Mucosa of descending colon (tissue), 3 donors: ENCODE results near the gene PNPLA3. TPM values are rescaled to one million over a fixed set of nuclear protein-coding genes. Genes with fewer than 3 reads are reported as not detected.

Source experiments
- ATAC-seq: fragments of 200-7000 bp; cut with Tn5 transposase; one replicate; pipeline ENCODE4 v1.9.1; 2020; ENCODE audit warnings: mild to moderate bottlenecking, moderate library complexity
- DNase-seq, 3 donors: peaks; one replicate each; pipeline ENCODE4 v3.0.0-alpha.2; 2020
- H3K36me3 ChIP-seq: fragments of 200-600 bp; one replicate; pipeline ENCODE4 v1.8.0; 2021; ENCODE audit warnings: low read depth, mild to moderate bottlenecking
- H3K4me1 ChIP-seq: fragments of 200-600 bp; one replicate; pipeline ENCODE4 v1.8.0; 2021; ENCODE audit warnings: low read depth, mild to moderate bottlenecking
- H3K4me3 ChIP-seq: fragments of 200-600 bp; one replicate; pipeline ENCODE4 v1.8.0; 2021; ENCODE audit warnings: mild to moderate bottlenecking
- H3K9me3 ChIP-seq: fragments of 200-600 bp; one replicate; pipeline ENCODE4 v1.8.0; 2021; ENCODE audit warnings: mild to moderate bottlenecking
- CTCF ChIP-seq: fragments of 200-600 bp; IDR thresholded peaks from one replicate; pipeline ENCODE4 v1.8.0; 2022; ENCODE audit warnings: antibody characterized with exemption, mild to moderate bottlenecking
- intact Hi-C, 2 donors: fragments of 100-400 bp; cut with DNase I in 1 of 2; cut with micrococcal nuclease in 1 of 2; formaldehyde crosslinking; loops; one replicate each; pipeline versions ENCODE4 v1.11.0 to v1.11.1; 2022; cut with DNase I, micrococcal nuclease
- total RNA-seq, 3 donors: library from RNA; stranded (reverse); fragmentation: NEBNext Ultra II Directional in 2 of 3; extraction: Animal tissue kit (Norgen Biotek cat#: 25700) in 2 of 3; gene quantifications; one replicate each; pipeline versions ENCODE4 v1.2.1 to v1.2.4, GENCODE V29; 2021 to 2023
- donor health status: DM: no; HTN: no; CAD: no; lungs with moderate emphysema.
- donor health status: DM: no; HTN: no; CAD: no.
- donor health status: DM: no; HTN: yes; CAD: no.

PNPLA3 gene
- total RNA-seq, 3 donors from 2014 or later = 0.16 to 0.23 (median 0.22) TPM

- DNase-seq (no peak), ATAC-seq (peak; percentile 23)
- Histone ChIP-seq H3K36me3 (no peaks in the 10 kb centered on the region), H3K9me3 (no peaks in the 10 kb centered on the region), H3K4me1 (no peaks in the 10 kb centered on the region), H3K4me3 (no peak overlapping the region)
- no peak for TF ChIP-seq CTCF
- intact Hi-C loops = no loop called here
Observed at GRCh38 chr22:43946384-43946667, 22.7 kb downstream of the PNPLA3 start.

- Histone ChIP-seq H3K9me3 (no peaks in the 10 kb centered on the region), H3K4me3 (no peak overlapping the region), H3K36me3 (no peaks in the 10 kb centered on the region), H3K4me1 (no peaks in the 10 kb centered on the region)
- intact Hi-C loops = no loop called here
- TF ChIP-seq CTCF = no peak
- ATAC-seq (no peak), DNase-seq (no peak)
Observed at GRCh38 chr22:43948836-43949406, 25.3 kb downstream of the PNPLA3 start.

- H3K36me3 ChIP-seq = no peaks in the 10 kb centered on the region
- no peak overlapping the region for H3K4me3 ChIP-seq
- no peak for TF ChIP-seq CTCF
- intact Hi-C loops = no loop called here
- DNase-seq (no peak), ATAC-seq (no peak)
- H3K4me1 ChIP-seq = peaks cover 12% of the 10 kb centered on the region
- H3K9me3 ChIP-seq = no peaks in the 10 kb centered on the region
Observed at GRCh38 chr22:43951391-43951790, 27.8 kb downstream of the PNPLA3 start.

GRCh38 chr22:43951966-43952365, 28.4 kb downstream of the PNPLA3 start:
- H3K4me1 ChIP-seq = peaks cover 15% of the 10 kb centered on the region
- no peak for DNase-seq
- H3K9me3 ChIP-seq = no peaks in the 10 kb centered on the region
- intact Hi-C loops = no loop called here
- H3K4me3 ChIP-seq = no peak overlapping the region
- no peak for ATAC-seq
- H3K36me3 ChIP-seq = no peaks in the 10 kb centered on the region
- no peak for TF ChIP-seq CTCF

- no peak for DNase-seq
- intact Hi-C loops = no loop called here
Observed at GRCh38 chr22:43953988-43954785, 30.6 kb downstream of the PNPLA3 start.

More at GRCh38 chr22:43953988-43954785, 30.6 kb downstream of the PNPLA3 start:
- no peaks in the 10 kb centered on the region for H3K9me3 ChIP-seq
- peaks cover 19% of the 10 kb centered on the region for H3K4me1 ChIP-seq
- peak overlapping the region; percentile 83 for H3K4me3 ChIP-seq
- H3K36me3 ChIP-seq = no peaks in the 10 kb centered on the region
- no peak for TF ChIP-seq CTCF
- ATAC-seq = no peak
